ENCODE results near the gene CLK1.
"Not testable (repeated sequence)": the region's sequence is repeated elsewhere in the genome, so short reads cannot be mapped to it uniquely, and the experiment has no call there.

The CLK1 gene

DNA sequence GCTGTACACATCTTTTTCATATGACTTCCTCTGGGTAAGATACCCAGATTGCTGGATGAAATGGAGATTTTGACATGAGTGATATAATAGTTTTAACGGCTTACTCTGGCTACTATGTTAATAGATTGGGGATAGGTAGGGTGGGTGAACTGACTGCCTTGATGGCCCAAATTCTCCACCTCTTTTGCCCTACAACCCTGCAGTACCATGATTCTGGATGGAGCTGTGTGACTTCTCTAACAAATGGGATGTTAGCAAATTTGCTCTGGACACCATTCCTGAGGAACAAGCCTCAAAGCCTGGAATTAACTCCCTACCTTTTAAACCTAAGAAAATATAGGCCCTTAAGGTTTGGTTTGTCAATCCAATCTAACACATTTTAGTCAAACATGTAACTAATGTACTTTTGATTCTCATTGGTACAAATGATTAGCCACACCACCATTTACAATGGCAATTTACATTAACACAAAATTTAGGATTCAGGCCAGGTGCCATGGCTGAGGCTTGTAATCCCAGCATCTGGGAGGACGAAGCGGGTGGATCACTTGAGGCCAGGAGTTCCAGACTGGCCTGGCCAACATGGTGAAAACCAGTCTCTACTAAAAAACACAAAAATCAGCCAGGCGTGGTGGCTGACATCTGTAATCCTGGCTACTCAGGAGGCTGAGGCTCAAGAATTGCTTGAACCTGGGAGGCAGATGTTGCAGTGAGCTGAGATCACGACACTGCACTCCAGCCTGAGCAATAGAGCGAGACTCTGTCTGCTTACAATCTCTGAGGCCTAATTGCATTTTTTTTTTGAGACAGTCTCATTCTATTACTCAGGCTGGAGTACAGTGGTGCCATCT is 12.8 kb downstream of the CLK1 start:
- DNase-seq (ENCODE audit: low spot score): no peak

DNA sequence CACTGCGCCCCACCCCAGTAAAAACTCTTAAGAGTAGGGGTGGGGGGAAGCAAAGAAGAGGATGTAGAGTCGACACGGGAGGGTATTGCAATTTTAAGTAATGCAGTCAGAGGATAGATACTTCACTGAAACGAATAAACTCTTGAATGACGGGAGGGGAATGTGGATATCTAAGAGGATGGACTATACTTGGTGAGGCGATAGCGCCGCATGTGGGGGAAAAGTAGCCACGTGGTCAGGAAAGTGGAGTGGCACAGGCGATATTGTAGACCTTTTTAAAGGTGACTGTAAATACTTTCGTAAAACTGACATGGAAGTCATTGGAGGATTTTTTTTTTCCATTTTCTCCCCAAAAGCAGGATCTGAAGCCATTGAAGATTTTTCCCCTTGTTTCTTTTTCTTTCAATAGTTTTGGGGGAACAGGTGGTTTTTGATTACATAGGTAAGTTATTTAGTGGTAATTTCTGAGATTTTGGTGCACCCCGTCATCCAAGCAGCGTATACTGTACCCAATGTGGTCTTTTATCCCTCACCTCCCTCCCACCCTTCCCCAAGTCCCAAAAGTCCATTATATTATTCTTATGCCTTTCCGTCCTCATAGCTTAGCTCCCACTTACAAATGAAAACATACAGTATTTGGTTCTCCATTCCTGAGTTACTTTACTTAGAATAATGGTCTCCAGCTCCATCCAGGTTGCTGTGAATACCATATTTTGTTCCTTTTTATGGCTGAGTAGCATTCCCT is 13.8 kb downstream of the CLK1 start:
- no peak for DNase-seq (ENCODE audit: low spot score)

DNA sequence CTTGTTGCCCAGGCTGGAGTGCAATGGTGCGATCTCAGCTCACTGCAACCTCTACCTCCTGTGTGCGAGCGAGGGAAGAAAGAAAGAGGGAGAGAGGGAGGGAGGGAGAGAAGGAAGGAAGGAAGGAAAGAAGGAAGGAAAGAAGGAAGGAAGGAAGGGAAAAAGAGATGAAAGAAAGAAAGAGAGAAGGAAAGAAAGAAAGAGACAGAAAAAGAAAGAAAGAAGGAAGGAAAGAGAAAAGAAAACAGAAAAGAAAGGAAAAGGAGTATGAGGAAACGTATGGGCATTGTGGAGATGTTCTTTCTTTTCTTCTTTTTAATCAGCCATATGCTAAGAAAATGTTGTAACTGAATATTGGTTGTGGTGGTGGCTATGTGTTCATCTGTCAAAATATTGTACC is 16.5 kb downstream of the CLK1 start:
- DNase-seq (ENCODE audit: low spot score): no peak

- no peak for DNase-seq (ENCODE audit: low spot score)
These were observed 17.2 kb downstream of the CLK1 start for GRCh38 chr2:200847269-200847668.

DNA sequence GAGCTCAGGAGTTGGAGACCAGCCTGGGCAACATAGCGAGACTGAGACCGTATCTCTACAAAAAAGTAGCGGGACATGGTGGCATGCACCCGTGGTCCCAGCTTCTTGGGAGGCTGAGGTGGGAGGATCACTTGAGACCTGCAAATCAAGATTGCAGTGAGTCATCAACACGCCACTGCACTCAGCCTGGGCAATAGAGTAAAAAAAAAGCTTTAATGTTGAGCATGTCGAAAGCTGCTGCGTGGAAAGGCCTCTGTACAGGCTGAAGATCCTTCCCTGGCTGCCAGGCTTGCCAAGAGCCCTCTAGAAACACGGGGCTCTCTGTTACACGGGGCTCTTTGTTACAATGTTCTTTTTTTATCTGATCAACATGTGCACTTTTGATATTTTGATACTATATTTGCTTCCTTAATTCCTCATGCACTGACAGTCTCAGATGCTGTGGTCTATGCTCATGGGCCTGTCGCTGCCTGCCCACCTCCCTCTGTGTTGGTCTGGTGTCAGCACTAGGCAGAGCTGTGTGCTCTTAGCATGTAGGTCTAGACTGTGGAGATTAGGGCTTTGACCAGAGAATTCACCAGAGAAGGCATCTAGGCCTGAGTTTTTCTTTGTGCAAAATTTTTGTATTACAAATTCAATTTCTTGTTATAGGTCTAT is 18.7 kb downstream of the CLK1 start:
- DNase-seq (ENCODE audit: low spot score): no peak

DNA sequence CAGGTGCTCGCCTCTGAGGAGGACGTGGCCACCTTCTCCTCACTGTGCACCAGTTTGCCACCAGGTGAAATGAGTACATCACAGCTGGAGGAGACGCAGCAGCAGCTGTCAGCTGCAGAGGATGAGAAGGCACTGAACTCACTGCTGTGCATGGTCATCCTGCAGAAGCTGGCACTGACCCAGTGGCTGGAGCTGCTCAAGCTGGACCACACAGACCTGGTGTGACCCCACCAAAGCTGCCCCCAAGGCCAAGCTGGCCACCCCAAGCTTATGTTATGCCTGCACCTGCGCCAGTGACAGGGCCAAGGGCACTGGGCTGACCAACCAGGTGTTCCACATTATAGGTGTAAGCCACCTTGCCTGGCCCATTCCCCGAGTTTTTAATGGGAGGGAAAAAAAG is 19.3 kb downstream of the CLK1 start:
- no peak for DNase-seq (ENCODE audit: low spot score)

DNA sequence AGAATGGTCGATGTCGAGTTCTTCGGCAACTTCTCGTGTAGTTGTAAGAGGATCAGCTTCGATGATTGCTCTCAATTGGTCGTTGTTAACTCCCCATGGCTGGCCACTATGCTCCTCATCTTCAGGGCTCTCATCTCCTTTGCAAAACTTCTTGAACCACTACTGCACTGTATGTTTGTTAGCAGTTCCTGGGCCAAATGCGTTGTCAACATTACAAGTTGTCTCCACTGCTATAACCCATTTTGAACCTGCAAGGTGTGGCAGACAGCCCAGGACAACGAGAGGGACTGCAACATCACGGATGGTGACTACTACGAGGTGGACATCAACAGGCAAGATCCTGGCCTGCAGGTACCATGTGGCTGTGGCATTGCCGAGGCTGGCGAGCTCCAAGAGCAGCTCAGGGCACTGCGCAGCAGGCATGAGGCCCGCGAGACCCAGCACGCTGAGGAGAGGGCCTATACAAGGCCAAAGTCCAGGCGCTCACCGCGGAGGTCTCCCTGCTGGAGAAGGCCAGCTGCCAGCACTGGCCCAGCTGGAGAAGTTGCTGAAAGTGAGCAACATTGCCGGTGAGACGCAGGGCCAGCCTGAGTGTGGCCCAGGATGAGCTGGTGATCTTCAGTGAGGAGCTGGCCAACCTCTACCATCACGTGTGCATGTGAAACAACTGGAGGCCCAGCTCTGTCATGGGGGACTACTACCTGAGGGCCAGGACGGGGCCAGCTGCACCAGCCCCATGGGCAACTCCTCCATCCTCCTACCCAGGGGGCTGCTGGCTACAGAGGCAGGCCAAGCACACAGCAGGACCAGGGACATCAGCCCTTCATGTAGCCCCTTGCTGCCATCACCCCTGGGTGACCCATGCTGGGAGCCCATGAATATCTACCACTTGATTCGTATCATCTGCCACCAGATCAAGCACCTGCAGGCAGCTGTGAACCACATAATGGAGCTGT is 20.2 kb downstream of the CLK1 start:
- DNase-seq (ENCODE audit: low spot score): no peak

- no peak for DNase-seq (ENCODE audit: low spot score)
These were observed 24.9 kb downstream of the CLK1 start for GRCh38 chr2:200839513-200839912.

DNA sequence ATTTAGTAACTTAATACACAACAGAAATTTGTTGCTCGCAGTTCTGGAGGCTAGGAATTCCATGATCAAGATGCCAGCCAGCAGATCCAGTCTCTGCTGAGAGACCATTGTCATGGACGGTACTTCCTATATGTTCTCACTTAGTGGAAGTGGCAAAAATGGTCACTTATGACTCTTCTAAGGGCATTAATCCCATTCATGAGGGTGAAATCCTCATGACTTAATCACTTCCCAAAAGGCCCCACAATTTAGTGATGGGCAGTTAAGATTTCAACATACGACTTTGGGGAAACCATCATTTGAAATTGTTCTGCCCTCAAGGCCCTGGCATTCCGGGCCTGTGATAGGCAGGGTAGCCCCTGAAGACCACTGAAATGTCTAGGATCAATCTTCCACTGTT is 29.8 kb downstream of the CLK1 start:
- no peak for DNase-seq (ENCODE audit: low spot score)

DNA sequence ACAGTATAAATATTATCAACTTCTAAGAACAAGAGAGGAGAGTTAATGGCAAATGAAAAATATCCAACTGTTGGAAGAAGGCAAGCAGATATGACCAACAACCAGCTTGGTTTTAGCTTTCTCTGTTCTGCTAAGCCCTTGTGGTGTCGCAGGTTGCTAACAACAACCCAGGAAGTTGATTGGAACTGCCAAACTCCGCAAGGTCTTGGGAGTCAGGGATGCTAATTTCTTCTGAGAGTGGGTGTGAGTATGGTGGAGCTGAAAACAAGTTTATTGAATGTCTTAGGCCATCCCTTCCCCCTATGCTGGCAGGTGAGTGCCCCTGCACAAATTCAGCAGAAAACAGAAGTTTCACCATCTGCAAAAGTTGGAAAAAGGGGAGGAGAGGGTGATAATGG is 35.2 kb downstream of the CLK1 start:
- no peak for DNase-seq (ENCODE audit: low spot score)

- DNase-seq (ENCODE audit: low spot score): no peak
These were observed 35.7 kb downstream of the CLK1 start for GRCh38 chr2:200828572-200829257.

- DNase-seq (ENCODE audit: low spot score): peak; percentile 25
These were observed 36.4 kb downstream of the CLK1 start for GRCh38 chr2:200828104-200828503.

- no peak for DNase-seq (ENCODE audit: low spot score)
These were observed 42.7 kb downstream of the CLK1 start for GRCh38 chr2:200821686-200822245.

- no peak for DNase-seq (ENCODE audit: low spot score)
These were observed 43.8 kb downstream of the CLK1 start for GRCh38 chr2:200820573-200821234.

DNA sequence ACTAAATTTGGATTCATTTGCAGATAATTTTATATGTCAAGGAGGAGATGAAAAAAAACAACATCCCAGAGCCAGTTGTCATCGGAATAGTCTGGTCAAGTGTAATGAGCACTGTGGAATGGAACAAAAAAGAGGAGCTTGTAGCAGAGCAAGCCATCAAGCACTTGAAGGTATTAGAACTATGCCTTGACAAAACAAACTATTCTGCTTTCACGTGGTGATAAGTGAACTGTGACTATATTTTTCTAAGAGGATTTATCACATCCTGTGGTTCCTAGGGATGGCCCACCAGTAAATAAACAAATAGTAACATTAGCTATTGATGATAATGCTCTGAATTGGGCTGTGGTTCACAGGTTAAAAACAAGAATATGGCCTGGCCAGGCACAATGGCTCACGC is 45.7 kb downstream of the CLK1 start:
- DNase-seq (ENCODE audit: low spot score): not testable (repeated sequence)

GRCh38 chr2:200814917-200815316 is 49.5 kb downstream of the CLK1 start:
- DNase-seq (ENCODE audit: low spot score): no peak

- DNase-seq (ENCODE audit: low spot score): peak; percentile 22
These were observed 50.1 kb downstream of the CLK1 start for GRCh38 chr2:200814276-200814815.

- DNase-seq (ENCODE audit: low spot score): peak; percentile 72
These were observed 52.1 kb downstream of the CLK1 start for GRCh38 chr2:200812122-200813022.

All from RKO (cell line).